ENCODE results near the gene PDK2.
A peak's percentile ranks its signal among the peaks of the same experiment; 100 is the strongest.

DNA sequence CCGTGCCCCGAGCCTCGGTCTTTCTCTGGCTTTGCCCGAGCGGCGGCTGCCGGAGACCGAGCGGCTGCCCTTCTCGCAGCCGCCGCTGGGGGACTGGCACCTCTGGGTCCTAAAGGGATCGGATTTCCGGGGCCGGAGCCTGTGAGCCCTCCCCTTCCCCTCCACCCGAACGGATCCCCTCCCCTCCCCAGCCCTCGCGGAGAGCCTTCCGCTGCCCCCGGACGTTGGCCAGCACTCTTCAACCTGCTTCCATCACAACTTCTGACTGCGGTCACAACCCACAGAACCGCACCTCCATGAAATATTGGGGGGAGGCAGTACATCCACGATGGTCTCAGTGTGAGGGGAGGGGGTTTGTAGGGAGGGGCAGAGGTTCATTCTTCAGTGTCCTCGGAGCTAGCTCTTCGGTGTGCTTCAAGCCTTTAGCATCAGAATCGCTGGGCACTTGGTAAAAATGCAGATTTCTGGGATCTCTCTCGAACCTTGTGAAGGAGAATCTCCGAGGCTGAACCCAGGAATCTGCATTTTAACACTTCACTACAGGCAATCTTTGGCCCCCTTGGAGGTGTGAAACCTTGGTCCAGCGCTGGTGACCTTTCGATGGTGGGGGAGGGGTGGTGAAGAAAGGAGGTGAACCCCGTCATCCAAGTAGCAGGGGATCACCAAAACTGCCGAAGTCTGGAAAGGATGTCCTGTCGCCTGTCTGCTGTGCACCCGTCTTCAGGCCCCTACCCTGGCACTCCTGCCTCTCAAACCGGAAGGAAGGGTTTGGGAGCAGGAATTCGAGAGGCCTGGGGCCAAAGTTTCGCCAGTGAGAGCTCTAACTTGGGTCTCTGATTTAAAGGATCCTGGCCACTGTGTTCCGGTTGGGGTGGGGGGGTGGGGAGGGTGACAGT lies 56.1 kb downstream of the PDK2 start:
- TF ChIP-seq CTCF (IDR thresholded peaks at IDR 0.05): peak in 3 of 4 experiments; percentile 72 to 84 (median 76)
- TF ChIP-seq POLR2AphosphoS5 (IDR thresholded peaks at IDR 0.05): peak; percentile 7
